Breast epithelium (tissue), 3 donors: ENCODE measurements around the gene MRO.

Experiments
- POLR2A ChIP-seq: fragments of 450-650 bp; IDR thresholded peaks from one replicate; pipeline ENCODE4 v1.6.1; 2016; ENCODE audit warnings: antibody characterized with exemption, mild to moderate bottlenecking, moderate library complexity
- POLR2AphosphoS5 ChIP-seq, 3 donors: sonication (generic); formaldehyde crosslinking; IDR thresholded peaks; one replicate each; pipeline ENCODE4 v1.6.1; 2017; ENCODE audit warnings: antibody characterized with exemption in 3 of 3

DNA sequence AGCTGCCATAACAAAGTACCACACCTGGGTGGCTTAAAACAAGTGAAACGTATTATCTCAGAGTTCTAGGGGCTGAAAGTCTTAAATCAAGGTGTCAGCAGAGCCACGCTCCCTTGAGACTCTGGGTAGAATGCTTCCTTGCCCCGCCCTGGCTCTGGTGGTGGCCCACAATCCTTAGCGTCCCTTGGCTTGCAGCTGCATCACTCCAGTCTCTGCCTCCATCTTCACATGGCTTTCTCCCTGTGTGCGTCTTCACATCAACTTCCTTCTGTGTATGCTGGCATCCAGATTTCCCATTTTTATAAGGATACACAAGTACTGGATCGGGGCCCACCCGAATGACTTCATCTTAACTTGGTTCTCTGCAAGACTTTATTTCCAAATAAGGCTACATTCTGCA, 62.5 kb downstream of the MRO start:
- TF ChIP-seq POLR2A = no peak
- no peak for TF ChIP-seq POLR2AphosphoS5 (IDR thresholded peaks at IDR 0.05)
